Mononuclear cell (primary cell): ENCODE data around the gene ADAMTSL4. TPM values are rescaled to one million over a fixed set of nuclear protein-coding genes. Genes with fewer than 3 reads are reported as not detected.
A peak's percentile ranks its signal among the peaks of the same experiment; 100 is the strongest.
"Not testable (repeated sequence)": the region's sequence is repeated elsewhere in the genome, so short reads cannot be mapped to it uniquely, and the experiment has no call there.

Experiments used
- H3K27me3 ChIP-seq: 2 replicates; pipeline ENCODE4 v1.6.0; 2011; ENCODE audit warnings: low read length, control low read depth; ENCODE audit not compliant: insufficient read depth
- H3K4me1 ChIP-seq: 2 replicates; pipeline ENCODE4 v1.5.1; 2011; ENCODE audit warnings: mild to moderate bottlenecking, low read length, control low read depth; ENCODE audit not compliant: insufficient read depth
- H3K4me3 ChIP-seq: 2 replicates; pipeline ENCODE4 v1.5.1; 2011; ENCODE audit warnings: mild to moderate bottlenecking, low read length, moderate library complexity
- H3K9me3 ChIP-seq: 2 replicates; pipeline ENCODE4 v1.5.1; 2011; ENCODE audit warnings: low read depth, mild to moderate bottlenecking, control low read depth, low read length
- total RNA-seq: library from RNA; depleted of rRNA; stranded (reverse); fragments of >200 nt; gene quantifications from one replicate; pipeline ENCODE4 v1.2.3, GENCODE V29; 2012

The ADAMTSL4 gene
- total RNA-seq, 1 donor: 3.3 TPM

DNA sequence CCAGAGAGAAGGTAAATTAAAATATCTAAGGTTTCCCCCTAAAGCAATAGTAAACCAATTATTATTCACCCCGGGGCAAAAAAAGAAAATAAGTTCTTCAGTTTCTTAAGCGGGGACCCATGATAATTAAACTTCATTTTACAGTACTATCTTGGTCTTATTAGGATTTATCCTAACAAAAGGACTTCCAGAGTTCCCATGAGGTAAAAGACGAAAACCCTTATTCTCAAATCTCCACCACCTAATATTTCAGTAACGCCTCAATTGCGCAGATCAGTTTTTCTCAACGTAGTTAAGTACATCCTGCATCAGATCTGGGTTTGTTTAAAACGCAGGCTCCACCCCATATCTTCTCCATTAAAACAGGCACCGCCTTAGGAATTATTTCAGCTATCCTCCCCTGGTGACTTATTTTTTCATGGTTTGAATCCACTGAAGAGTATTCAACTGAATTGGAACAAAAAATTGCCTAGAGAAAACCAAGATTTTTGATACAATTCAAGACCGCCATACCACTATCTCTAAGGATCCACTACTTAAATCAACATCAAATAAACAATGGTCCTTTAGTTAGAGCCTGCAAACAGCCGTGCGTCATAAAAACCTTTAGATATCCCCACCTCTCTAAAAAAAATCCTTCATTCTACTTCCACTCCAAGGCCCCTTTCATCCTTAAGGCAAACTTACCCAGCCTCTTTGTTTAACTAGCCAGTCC lies 28.5 kb downstream of the ADAMTSL4 start:
- no peaks in the 10 kb centered on the region for H3K27me3 ChIP-seq
- peaks cover 56% of the 10 kb centered on the region for H3K4me1 ChIP-seq
- H3K4me3 ChIP-seq: peak overlapping the region; percentile 87
- no peaks in the 10 kb centered on the region for H3K9me3 ChIP-seq

DNA sequence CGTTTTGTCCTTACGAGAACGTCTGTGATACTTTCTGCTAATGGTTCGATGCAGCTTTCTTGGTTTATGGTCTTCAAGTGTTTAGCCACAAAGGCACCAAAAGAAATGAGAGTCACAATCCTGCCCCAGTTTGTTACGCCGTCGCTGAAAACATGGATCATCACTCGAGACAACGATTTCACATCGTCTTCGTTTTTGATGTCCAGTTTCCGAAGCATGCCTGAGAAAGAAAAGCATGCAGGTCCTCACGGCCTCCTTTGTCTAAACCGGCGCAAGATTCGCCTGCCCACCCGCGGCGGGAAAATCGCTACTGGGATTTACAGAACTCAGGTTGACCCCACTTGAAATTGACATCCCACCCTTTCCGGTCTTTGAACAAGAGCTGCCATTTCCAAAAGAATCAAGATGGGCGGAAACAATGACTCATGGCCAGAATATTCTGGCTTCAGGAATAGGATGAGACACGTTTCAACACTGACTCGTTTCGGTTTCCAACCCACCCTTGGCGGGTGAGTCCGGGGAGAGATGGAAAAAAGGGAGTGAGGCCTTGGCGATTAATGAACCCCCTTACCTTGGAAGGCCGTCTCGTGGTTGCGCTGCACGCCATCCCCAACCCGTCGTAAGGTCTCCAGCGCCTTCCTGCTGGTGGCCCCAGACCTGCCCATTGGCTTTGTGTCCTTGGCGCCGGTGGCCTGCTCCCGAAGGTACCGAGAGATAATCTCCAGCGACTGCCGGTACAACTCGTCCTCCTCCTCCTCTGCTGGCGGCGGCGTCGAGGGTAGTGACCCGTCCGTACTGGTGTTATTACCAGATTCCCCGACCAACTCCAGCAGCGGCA lies 29.3 kb downstream of the ADAMTSL4 start:
- Histone ChIP-seq H3K9me3 (no peaks in the 10 kb centered on the region), H3K4me1 (peaks cover 52% of the 10 kb centered on the region), H3K27me3 (no peaks in the 10 kb centered on the region), H3K4me3 (peak overlapping the region; percentile 87)

DNA sequence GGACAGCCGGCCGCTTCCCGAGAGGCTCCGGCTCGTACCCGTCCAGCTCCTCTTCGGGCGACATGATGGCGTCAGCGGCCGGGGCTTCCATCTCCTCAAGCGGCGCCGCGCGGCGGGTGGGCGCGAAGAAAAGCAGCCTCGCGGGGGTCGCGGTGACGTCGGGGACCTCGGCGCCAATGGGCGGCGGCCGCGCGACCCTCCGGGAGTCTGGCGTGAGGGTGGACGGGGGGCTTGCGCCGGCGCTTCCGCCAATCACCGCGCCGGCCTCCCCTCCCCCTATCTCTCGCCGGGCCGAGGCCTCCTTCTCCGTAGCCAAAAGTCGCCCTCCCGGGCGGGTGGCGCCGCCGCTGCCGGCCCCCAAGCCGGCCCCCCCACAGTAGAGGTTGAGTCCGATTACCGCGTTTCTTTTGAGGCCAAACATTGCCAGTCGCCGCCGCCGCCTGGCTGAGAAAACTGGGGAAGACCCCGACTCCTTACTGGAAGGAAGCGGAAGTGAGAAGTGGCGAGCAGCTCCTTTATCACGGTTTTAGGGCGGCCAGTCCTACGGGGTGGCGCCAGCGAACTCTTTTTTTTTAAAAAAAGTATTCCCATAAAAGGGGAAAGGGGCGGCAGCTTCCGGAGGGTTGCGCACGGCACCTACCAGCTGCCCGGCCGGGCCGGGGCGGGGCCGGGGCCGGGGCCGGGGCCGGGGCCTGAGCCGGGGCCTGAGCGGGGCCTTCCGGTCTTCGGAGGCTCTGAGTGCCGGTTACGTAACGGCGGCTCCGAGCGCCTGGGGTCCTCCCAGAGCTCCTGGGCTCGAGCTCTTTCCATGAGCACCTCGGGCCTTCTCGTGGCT lies 30.1 kb downstream of the ADAMTSL4 start, which contains the start of gene MCL1:
MCL1 (minus strand) TSS at position 501 of the 835 bp plus-strand sequence; CDS start at position 421, 80 bp downstream.
- Histone ChIP-seq H3K4me1 (peaks cover 44% of the 10 kb centered on the region), H3K9me3 (no peaks in the 10 kb centered on the region), H3K4me3 (peak within 1 kb of the TSS; percentile 87), H3K27me3 (no peaks in the 10 kb centered on the region)

DNA sequence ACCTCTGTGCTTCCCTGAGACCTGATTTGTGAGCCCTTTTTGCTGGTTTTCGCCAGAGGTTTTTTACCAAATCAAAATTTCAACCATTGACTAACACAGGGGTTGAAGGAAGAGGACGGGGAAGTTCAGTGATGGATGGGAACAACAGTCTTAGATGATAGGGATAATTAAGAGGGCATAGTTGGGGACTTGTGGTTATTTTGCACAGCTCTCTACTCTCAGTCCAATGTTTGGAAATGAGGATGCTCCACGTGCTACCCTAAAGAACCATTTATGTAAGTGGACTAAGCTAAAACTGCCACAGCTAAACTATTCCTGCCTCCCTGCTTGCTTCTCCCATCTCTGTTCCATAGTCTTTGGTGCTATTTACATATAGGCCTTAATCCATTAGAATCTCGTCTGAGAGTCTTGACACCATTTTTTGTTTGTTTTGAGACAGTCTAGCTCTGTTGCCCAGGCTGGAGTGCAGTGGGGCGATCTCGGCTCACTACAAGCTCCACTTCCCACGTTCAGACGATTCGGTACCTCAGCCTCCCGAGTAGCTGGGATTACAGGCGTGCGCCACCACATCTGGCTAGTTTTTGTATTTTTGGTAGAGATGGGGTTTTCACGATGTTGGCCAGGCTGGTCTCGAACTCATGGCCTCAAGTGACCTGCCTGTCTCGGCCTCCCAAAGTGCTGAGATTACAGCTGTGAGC lies 30.9 kb downstream of the ADAMTSL4 start:
- Histone ChIP-seq H3K4me3 (peak overlapping the region; percentile 87), H3K4me1 (peaks cover 36% of the 10 kb centered on the region), H3K27me3 (no peaks in the 10 kb centered on the region), H3K9me3 (no peaks in the 10 kb centered on the region)

DNA sequence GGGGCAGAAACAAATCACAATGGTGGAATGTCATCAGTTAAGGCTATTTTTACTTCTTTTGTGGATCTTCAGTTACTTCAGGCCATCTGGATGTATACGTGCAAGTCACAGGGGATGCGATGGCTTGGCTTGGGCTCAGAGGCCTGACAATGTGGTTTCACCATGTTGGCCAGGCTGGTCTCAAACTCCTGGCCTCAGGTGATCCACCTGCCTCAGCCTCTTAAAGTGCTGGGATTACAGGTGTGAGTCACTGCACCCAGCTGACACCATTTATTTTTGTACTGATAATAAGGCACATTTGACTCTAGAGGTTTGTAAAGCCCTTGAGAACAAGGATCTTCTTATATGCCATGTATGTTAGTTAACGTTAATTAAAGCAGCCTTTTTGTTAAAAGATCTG lies 31.8 kb downstream of the ADAMTSL4 start:
- H3K4me3 ChIP-seq, H3K27me3 ChIP-seq, H3K9me3 ChIP-seq: not testable (repeated sequence)
- H3K4me1 ChIP-seq: peaks cover 28% of the 10 kb centered on the region

DNA sequence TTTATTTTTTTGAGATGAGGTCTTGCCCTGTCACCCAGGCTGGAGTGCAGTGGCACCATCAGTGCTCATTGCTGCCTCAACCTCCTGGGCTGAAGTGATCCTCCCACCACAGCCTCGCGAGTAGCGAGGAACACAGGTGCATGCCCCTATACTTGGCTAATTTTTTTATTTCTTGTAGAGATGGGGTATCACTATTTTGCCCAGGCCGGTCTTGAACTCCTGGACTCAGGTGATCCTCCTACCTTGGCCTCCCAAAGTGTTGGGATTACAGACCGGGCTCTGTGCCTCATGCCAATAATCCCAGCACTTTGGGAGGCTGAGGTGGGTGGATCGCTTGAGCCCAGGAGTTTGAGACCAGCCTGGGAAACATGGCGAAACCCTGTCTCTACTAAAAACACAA lies 32.2 kb downstream of the ADAMTSL4 start:
- H3K4me3 ChIP-seq, H3K9me3 ChIP-seq: not testable (repeated sequence)

DNA sequence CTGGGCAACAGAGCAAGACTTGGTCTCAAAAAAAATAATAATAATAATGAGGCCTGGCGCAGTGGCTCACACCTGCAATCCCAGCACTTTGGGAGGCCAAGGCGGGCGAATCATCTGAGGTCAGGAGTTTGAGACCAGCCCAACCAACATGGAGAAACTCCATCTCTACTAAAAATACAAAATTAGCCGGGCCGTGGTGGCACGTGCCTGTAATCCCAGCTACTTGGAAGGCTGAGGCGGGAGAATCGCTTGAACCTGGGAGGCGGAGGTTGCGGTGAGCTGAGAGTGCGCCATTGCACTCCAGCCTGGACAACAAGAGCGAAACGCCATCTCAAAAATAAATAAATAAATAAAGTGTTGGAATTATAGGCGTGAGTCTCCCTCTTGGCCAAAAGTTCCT lies 32.8 kb downstream of the ADAMTSL4 start:
- H3K4me3 ChIP-seq, H3K27me3 ChIP-seq, H3K9me3 ChIP-seq: not testable (repeated sequence)
- peaks cover 26% of the 10 kb centered on the region for H3K4me1 ChIP-seq

More for the DNA sequence above, 32.2 kb downstream of the ADAMTSL4 start:
- H3K4me1 ChIP-seq: peaks cover 26% of the 10 kb centered on the region
- H3K27me3 ChIP-seq: not testable (repeated sequence)

DNA sequence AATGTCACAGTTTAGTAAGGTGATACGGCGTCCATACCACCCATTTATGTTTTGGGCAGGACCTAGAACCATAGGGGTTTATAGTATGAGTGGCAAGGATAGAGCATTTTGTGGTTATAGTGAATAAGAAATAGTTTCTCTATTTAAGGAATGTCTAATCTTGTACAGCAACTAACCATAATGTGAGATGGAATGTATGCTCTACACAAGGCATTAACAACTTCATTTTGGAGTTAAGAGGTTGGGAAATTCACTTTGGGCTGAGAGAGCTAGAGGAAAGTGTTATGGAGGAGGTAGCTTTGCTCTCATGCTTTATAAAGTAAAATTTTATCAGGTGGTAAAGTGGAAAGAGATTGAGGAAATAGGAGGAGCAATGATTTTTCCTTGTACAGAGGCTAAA lies 33.2 kb downstream of the ADAMTSL4 start:
- Histone ChIP-seq H3K4me1 (peaks cover 26% of the 10 kb centered on the region), H3K27me3 (no peaks in the 10 kb centered on the region), H3K9me3 (no peaks in the 10 kb centered on the region), H3K4me3 (no peak overlapping the region)

DNA sequence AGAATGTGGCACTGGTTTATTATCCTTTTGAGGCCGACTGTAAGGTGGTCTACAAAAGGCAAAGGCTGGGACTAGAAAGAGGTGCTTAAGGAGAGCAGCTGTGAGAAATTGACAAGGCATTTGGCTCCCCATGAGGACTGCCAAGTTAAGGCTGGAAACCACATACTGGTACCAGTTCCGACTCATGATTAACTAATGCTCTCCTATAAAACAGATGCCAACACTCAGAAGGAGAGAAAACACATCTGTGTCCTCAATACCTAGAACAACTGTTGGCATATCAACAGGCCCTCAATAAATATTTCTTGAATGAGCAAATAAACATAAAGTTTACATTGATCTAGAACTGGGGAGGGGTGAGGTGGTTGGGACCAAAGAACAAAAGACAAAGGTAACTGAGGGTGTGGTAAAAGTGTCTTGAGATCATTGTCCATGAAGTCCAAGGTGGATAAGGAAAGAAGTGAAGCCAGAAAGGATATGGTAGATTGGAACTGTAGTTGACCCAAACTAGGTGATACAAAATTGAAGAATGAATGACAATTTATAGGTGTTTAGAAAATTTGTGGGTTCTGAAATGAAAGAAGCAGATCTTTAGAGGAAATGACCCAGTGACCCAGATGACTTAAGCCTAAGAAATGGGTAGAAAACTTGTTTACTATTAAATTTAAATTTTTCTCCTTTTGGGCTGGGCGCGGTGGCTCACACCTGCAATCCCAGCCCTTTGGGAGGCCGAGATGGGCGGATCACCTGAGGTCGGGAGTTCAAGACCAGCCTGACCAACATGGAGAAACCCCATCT lies 47.1 kb downstream of the ADAMTSL4 start:
- no peaks in the 10 kb centered on the region for H3K27me3 ChIP-seq
- H3K9me3 ChIP-seq: no peaks in the 10 kb centered on the region
- peaks cover 18% of the 10 kb centered on the region for H3K4me1 ChIP-seq
- H3K4me3 ChIP-seq: no peak overlapping the region

DNA sequence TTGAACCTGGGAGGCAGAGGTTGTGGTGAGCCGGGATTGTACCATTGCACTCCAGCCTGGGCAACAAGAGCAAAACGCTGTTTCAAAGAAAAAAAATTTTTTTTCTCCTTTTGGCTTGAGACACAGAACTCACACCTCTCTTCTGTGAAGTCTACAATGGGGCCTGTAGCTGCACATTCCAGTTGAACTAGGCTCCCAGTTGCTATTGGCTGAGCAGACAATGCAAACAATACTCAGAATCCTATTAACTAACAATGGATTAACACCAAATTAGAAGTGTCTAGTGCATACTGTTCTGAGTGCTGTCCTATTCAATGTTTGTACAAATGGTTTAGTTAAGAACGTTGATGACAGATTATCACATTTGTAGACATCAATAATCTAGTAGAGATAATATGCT lies 47.8 kb downstream of the ADAMTSL4 start:
- H3K4me1 ChIP-seq: peaks cover 16% of the 10 kb centered on the region
- H3K9me3 ChIP-seq: no peaks in the 10 kb centered on the region
- H3K4me3 ChIP-seq: no peak overlapping the region
- no peaks in the 10 kb centered on the region for H3K27me3 ChIP-seq

DNA sequence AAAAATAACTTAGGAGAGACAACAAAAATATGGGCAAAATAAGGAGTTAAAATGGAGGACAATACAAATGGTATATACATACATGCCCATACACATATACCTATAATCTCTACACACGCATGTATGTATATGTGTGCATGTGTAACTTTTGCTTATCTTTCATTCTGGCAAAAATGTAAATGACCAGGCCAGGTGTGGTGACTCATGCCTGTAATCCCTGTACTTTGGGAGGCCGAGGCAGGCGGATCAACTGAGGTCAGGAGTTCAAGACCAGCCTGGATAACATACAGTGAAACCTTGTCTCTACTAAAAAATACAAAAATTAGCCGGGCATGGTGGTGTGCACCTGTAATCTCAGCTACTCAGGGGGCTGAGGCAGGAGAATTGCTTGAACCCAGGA lies 49.1 kb downstream of the ADAMTSL4 start:
- not testable (repeated sequence) for H3K27me3 ChIP-seq, H3K4me1 ChIP-seq, H3K9me3 ChIP-seq, H3K4me3 ChIP-seq

DNA sequence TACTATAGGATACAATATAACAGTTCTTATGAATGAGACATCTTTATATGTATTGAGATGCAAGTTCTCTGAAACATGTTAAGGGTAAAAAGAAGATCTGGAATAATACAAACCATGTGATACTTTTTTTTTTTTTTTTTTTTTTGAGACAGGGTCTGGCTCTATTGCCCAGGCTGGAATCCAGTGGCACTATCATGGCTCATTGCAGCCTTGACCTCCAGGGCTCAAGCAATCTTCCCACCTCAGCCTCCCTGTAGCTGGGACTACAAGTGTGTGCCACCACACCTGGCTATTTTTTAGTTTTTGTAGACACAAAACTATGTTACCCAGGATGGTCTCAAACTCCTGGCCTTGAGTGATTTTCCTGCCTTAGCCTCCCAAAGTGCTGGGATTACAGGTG lies 52.3 kb downstream of the ADAMTSL4 start:
- Histone ChIP-seq H3K9me3 (no peaks in the 10 kb centered on the region), H3K4me3 (no peak overlapping the region), H3K4me1 (peaks cover 13% of the 10 kb centered on the region), H3K27me3 (no peaks in the 10 kb centered on the region)

DNA sequence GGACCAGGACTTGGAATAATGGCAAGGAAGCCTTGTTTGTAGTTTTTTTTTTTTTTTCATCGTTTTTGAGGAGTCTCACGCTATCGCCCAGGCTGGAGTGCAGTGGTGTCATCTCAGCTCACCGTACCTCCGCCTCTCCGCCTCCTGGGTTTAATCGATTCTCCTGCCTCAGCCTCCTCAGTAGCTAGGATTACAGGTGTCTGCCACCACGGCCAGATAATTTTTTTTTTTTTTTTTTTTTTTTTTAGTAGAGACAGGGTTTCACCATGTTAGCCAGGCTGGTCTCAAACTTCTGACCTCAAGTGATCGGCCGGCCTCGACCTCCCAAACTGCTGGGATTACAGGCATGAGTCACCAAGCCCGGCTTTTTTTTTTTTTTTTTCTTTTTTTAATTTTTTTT lies 53.2 kb downstream of the ADAMTSL4 start:
- not testable (repeated sequence) for H3K27me3 ChIP-seq, H3K4me3 ChIP-seq, H3K9me3 ChIP-seq
- H3K4me1 ChIP-seq: peaks cover 13% of the 10 kb centered on the region

DNA sequence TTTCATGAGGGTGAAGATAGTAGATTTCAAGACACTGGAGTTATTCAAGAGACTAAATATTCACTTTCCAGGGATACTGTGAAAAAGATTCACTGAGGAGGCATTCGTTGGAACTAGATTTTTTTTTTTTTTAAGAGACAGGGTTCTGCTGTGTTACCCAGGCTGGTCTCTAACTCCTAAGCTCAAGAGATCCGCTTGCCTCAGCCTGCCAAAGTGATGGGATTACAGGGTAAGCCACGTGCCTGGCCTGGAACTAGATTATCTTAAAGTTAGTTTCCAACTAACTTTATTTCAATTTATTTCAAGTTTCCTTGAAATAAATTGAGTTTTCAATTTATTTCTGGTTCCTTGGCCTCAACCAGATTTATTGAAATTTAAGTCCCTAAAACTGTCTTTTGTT lies 54.5 kb downstream of the ADAMTSL4 start:
- Histone ChIP-seq H3K27me3 (no peaks in the 10 kb centered on the region), H3K9me3 (no peaks in the 10 kb centered on the region), H3K4me1 (peaks cover 16% of the 10 kb centered on the region), H3K4me3 (no peak overlapping the region)
